ENCODE measurements around the gene CRHR2. TPM values are rescaled to one million over a fixed set of nuclear protein-coding genes. Genes with fewer than 3 reads are reported as not detected.
A peak's percentile ranks its signal among the peaks of the same experiment; 100 is the strongest.

The CRHR2 gene
- total RNA-seq, 1 experiment from 2014 or later, result 0.22 TPM

- TF ChIP-seq ZSCAN18 (CRISPR knock-in tag; IDR thresholded peaks at IDR 0.05) (peak; percentile 91), SOX15 (CRISPR knock-in tag; IDR thresholded peaks at IDR 0.05) (no peak), TCF7 (CRISPR knock-in tag; IDR thresholded peaks at IDR 0.05; ENCODE audit: low read depth) (peak; percentile 93; the same call in 1 of the 2 replicates), ERG (CRISPR knock-in tag; IDR thresholded peaks at IDR 0.05) (peak; percentile 82; the same call in 1 of the 2 replicates), NR1H2 (CRISPR knock-in tag; IDR thresholded peaks at IDR 0.05) (no peak), FOXP1 (CRISPR knock-in tag; IDR thresholded peaks at IDR 0.05; ENCODE audit: borderline replicate concordance) (peak; percentile 97), CBFB (CRISPR knock-in tag; IDR thresholded peaks at IDR 0.05; ENCODE audit: low read depth) (0 out of 2 replicates have a peak, but pooled peaks have one; percentile 87), ZBTB21 (CRISPR knock-in tag; IDR thresholded peaks at IDR 0.05; ENCODE audit: borderline replicate concordance) (peak; percentile 95), ZNF219 (CRISPR knock-in tag; IDR thresholded peaks at IDR 0.05; ENCODE audit: borderline replicate concordance) (peak; percentile 98), SMAD4 (CRISPR knock-in tag; IDR thresholded peaks at IDR 0.05) (peak; percentile 97), NFATC4 (CRISPR knock-in tag; IDR thresholded peaks at IDR 0.05) (no peak), TEAD4 (CRISPR knock-in tag; IDR thresholded peaks at IDR 0.05) (peak; percentile 99), CTCF (IDR thresholded peaks at IDR 0.05) (no peak), RORB (CRISPR knock-in tag; IDR thresholded peaks at IDR 0.05) (no peak), E2F5 (CRISPR knock-in tag; IDR thresholded peaks at IDR 0.05) (peak; percentile 77; the same call in 1 of the 2 replicates), SMAD3 (CRISPR knock-in tag; IDR thresholded peaks at IDR 0.05; ENCODE audit: borderline replicate concordance) (peak; percentile 98), NFYB (CRISPR knock-in tag; conservative IDR thresholded peaks at IDR 0.05; ENCODE audit: low read depth) (peak; percentile 52; the same call in 1 of the 2 replicates), E2F1 (CRISPR knock-in tag; IDR thresholded peaks at IDR 0.05) (peak; percentile 94), RELA (CRISPR knock-in tag; IDR thresholded peaks at IDR 0.05; ENCODE audit: borderline replicate concordance) (peak; percentile 88), HMGA2 (CRISPR knock-in tag; IDR thresholded peaks at IDR 0.05) (no peak), USF1 (CRISPR knock-in tag; IDR thresholded peaks at IDR 0.05) (peak; percentile 88), NR3C1 (CRISPR knock-in tag; conservative IDR thresholded peaks at IDR 0.05; ENCODE audit: low read depth) (peak; percentile 94; the same call in 1 of the 2 replicates), PREB (CRISPR knock-in tag; IDR thresholded peaks at IDR 0.05; ENCODE audit: borderline replicate concordance) (peak; percentile 97; the same call in 1 of the 2 replicates), ZNF396 (CRISPR knock-in tag; IDR thresholded peaks at IDR 0.05; ENCODE audit: borderline replicate concordance) (peak; percentile 95; the same call in 1 of the 2 replicates), ARID4B (CRISPR knock-in tag; IDR thresholded peaks at IDR 0.05; ENCODE audit: borderline replicate concordance) (peak; percentile 99), GTF2I (CRISPR knock-in tag; conservative IDR thresholded peaks at IDR 0.05) (no peak)
Observed at GRCh38 chr7:30671793-30672465, 10.3 kb downstream of the CRHR2 start (continued).
